HCEC 1CT (cell line): ENCODE results near the gene ARHGEF18.

Experiments
- DNase-seq: peaks from one replicate; pipeline ENCODE4 v3.0.0-alpha.2; 2017

Gene ARHGEF18

DNA sequence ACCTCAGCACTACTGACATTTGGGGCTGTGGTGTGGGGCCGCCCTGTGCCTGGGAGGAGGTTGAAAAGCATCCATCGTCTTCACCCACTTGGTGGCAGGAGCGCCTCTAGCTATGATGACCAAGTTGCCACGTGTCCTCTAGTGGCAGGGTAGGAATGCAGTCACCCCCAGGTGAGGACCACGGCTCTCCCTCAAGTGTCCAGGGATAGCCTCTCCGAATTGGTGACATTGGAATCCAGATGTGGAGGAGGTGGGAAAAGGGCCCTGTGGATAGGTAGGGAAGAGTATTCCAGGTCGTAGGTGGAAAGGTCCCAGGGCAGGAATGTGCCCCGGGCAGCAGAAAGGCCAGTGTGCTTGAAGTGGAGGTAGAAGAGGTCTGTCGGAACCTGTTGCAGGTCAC is 37.6 kb downstream of the ARHGEF18 start:
- DNase-seq = no peak

- DNase-seq = no peak
Observed at GRCh38 chr19:7386769-7387168, 38.0 kb downstream of the ARHGEF18 start.

DNA sequence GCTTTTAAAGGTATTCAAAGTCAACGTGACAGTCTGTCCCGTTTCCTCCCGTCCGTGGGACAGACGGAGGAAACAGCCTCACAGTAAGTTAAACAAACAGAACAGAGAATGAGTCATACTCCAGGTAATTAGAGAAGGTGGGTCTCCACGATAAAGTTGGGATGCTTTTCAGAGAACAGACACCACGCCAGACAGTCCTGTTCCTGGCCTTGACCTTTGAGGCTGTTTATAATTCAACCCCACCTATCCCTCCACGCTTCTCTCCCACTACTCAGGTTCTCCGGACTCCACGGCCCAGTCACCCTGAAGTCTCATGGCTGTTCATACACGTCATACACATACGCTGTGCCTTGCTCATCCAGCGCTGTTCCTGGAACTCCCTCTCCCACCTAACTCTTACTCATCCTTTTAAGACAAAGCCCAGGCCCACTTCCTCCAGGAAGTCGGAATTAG is 42.5 kb downstream of the ARHGEF18 start:
- DNase-seq = peak; percentile 89

- no peak for DNase-seq
Observed at GRCh38 chr19:7393459-7393858, 44.7 kb downstream of the ARHGEF18 start.

- DNase-seq = no peak
Observed at GRCh38 chr19:7393939-7394730, 45.4 kb downstream of the ARHGEF18 start.

- peak; percentile 88 for DNase-seq
Observed at GRCh38 chr19:7394731-7395359, 46.1 kb downstream of the ARHGEF18 start.

GRCh38 chr19:7395360-7396066 is 46.8 kb downstream of the ARHGEF18 start:
- DNase-seq = peak; percentile 27

DNA sequence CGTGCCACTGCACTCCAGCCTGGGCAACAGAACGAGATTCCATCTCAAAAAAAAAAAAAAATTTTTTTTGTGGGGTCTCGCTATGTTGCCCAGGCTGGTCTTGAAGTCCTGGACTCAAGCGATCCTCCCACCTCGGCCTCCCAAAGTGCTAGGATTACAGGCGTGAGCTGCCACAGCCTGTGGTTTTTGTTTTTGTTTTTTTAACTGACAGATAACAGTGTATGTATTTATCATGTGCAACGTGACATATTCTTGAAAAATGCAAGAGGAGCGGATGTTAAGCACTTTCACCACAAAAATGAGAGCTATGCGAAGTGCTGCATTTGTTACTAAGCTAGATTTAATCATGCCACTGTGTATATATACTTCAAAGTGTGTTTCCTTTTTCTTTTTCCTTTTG is 49.0 kb downstream of the ARHGEF18 start:
- DNase-seq = peak; percentile 96
